ENCODE measurements around the gene TUBGCP2.

DNA sequence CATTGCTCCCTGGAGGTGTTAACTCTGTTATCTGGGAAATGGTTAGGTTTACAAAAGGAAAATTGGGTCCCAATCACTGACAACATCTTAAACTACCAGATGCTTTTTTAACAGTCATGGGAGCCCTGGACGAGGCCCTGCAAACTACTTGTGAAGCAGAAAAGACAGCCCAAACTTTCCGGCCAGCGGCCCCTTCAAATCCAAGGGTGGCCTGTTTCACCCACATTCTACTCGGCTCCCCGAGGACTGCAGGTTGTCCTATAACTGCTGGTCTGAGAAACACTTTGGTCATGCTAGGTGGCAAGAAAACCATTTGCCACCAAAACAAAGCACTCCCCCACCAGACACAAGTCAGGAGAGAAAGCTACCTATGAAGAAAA, 2.6 kb downstream of the TUBGCP2 start:
- TF ChIP-seq, protein P1, sequence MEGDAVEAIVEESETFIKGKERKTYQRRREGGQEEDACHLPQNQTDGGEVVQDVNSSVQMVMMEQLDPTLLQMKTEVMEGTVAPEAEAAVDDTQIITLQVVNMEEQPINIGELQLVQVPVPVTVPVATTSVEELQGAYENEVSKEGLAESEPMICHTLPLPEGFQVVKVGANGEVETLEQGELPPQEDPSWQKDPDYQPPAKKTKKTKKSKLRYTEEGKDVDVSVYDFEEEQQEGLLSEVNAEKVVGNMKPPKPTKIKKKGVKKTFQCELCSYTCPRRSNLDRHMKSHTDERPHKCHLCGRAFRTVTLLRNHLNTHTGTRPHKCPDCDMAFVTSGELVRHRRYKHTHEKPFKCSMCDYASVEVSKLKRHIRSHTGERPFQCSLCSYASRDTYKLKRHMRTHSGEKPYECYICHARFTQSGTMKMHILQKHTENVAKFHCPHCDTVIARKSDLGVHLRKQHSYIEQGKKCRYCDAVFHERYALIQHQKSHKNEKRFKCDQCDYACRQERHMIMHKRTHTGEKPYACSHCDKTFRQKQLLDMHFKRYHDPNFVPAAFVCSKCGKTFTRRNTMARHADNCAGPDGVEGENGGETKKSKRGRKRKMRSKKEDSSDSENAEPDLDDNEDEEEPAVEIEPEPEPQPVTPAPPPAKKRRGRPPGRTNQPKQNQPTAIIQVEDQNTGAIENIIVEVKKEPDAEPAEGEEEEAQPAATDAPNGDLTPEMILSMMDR (IDR thresholded peaks at IDR 0.05; ENCODE audit: low read depth, low read length, poor library complexity, severe bottlenecking), result no peak
- no peak for TF ChIP-seq EZH2phosphoT487 (IDR thresholded peaks at IDR 0.05; ENCODE audit: borderline replicate concordance, low read length)
